H1 (cell line): Measurements from ENCODE around the gene CDKN2B-AS1.

Source experiments
- CBX8 ChIP-seq: fragments of 300-800, 300-1000 bp; sonication (generic); IDR thresholded peaks from 2 replicates; pipeline ENCODE4 v1.7.1; 2016; ENCODE audit warnings: low read depth, low read length, borderline replicate concordance
- CHD1 ChIP-seq: IDR thresholded peaks from 2 replicates; pipeline ENCODE4 v1.6.1; 2012; ENCODE audit warnings: low read depth, low read length, improper control_type of control experiment
- CTCF ChIP-seq, 3 experiments: IDR thresholded peaks; 1 replicate in 2 of 3; 2 replicates in 1 of 3; pipeline versions ENCODE4 v1.5.1 to v1.6.1; 2011; ENCODE audit warnings: low read length in 3 of 3, mild to moderate bottlenecking in 3 of 3, inconsistent platforms in 2 of 3, low read depth in 1 of 3, moderate library complexity in 1 of 3; ENCODE audit not compliant: insufficient read depth in 1 of 3; ENCODE audit errors: control extremely low read depth in 1 of 3
- EZH2 ChIP-seq: fragments of 200-600 bp; sonication (generic); IDR thresholded peaks from 2 replicates; pipeline ENCODE4 v1.7.1; 2012; ENCODE audit warnings: low read depth, mild to moderate bottlenecking, moderate library complexity, low read length, inconsistent platforms; ENCODE audit not compliant: severe bottlenecking
- GTF2F1 ChIP-seq: IDR thresholded peaks from 2 replicates; pipeline ENCODE4 v1.6.1; 2012; ENCODE audit warnings: low read depth, low read length, improper control_type of control experiment, borderline replicate concordance
- KDM1A ChIP-seq: fragments of 200-600, 300-600 bp; sonication (generic); IDR thresholded peaks from 2 replicates; pipeline ENCODE4 v1.7.1; 2016; ENCODE audit warnings: mild to moderate bottlenecking, low read length, borderline replicate concordance
- KDM5A ChIP-seq: fragments of 200-600 bp; IDR thresholded peaks from 2 replicates; pipeline ENCODE4 v1.7.1; 2012; ENCODE audit warnings: mild to moderate bottlenecking, low read length, inconsistent platforms, mixed read lengths
- MAFK ChIP-seq: IDR thresholded peaks from 2 replicates; pipeline ENCODE4 v1.6.1; 2012; ENCODE audit warnings: low read depth, mild to moderate bottlenecking, improper control_type of control experiment, low read length
- PHF8 ChIP-seq: fragments of 200-600 bp; sonication (generic); conservative IDR thresholded peaks from 2 replicates; pipeline ENCODE4 v1.7.1; 2012; ENCODE audit warnings: low read depth, mild to moderate bottlenecking, inconsistent platforms, low read length, moderate library complexity
- POLR2A ChIP-seq, 2 experiments: IDR thresholded peaks; 1 replicate in 1 of 2; 2 replicates in 1 of 2; pipeline ENCODE4 v1.6.1; 2011; ENCODE audit warnings: low read depth in 2 of 2, low read length in 2 of 2, mild to moderate bottlenecking in 2 of 2; ENCODE audit errors: control extremely low read depth in 1 of 2
- SAP30 ChIP-seq: fragments of 300-600 bp; sonication (generic); IDR thresholded peaks from 2 replicates; pipeline ENCODE4 v1.7.1; 2012; ENCODE audit warnings: low read length, moderate library complexity, mild to moderate bottlenecking, inconsistent platforms; ENCODE audit not compliant: insufficient read depth, insufficient replicate concordance
- SIN3A ChIP-seq, 2 experiments: IDR thresholded peaks in 1 of 2; conservative IDR thresholded peaks in 1 of 2; 2 replicates each; pipeline ENCODE4 v1.6.1; 2011 to 2012; ENCODE audit warnings: low read length in 2 of 2, improper control_type of control experiment in 1 of 2, low read depth in 1 of 2, mild to moderate bottlenecking in 1 of 2
- TAF1 ChIP-seq: IDR thresholded peaks from 2 replicates; pipeline ENCODE4 v1.6.1; 2011; ENCODE audit warnings: mild to moderate bottlenecking, low read depth, low read length

- TF ChIP-seq CTCF (IDR thresholded peaks at IDR 0.05; ENCODE audit: control extremely low read depth in 1 of 3, insufficient read depth in 1 of 3, low read depth in 1 of 3, low read length in 3 of 3) (no peak), GTF2F1 (no peak), EZH2 (no peak), PHF8 (no peak), SIN3A (conservative IDR thresholded peaks at IDR 0.05 in 1 of 2, IDR thresholded peaks at IDR 0.05 in 1 of 2; ENCODE audit: low read depth in 1 of 2, low read length in 2 of 2) (no peak), CHD1 (no peak), KDM1A (no peak), POLR2A (IDR thresholded peaks at IDR 0.05; ENCODE audit: control extremely low read depth in 1 of 2, low read depth in 2 of 2, low read length in 2 of 2) (no peak), MAFK (no peak), SAP30 (no peak), CBX8 (no peak), KDM5A (no peak), TAF1 (no peak)
These were observed 118.6 kb downstream of the CDKN2B-AS1 start for GRCh38 chr9:22112870-22113821.
